Neural cell (in vitro differentiated cells): ENCODE data around the gene B3GNT3. TPM values are rescaled to one million over a fixed set of nuclear protein-coding genes. Genes with fewer than 3 reads are reported as not detected.

Experiments
- H2AFZ ChIP-seq: fragments of 200-600, 300-800 bp; sonication (generic), shearing (Covaris generic); 2 replicates; pipeline ENCODE4 v1.6.0; 2014; ENCODE audit warnings: low read depth, mild to moderate bottlenecking, antibody characterized with exemption, low read length, moderate library complexity
- H3F3A ChIP-seq: fragments of 200-600 bp; shearing (Covaris generic); 2 replicates; pipeline ENCODE4 v1.6.1; 2016; ENCODE audit warnings: mild to moderate bottlenecking, moderate library complexity, mixed read lengths, antibody characterized with exemption, low read length; ENCODE audit not compliant: insufficient read depth, poor library complexity, severe bottlenecking
- H3K27ac ChIP-seq: fragments of 200-600, 300-800 bp; sonication (generic), shearing (Covaris generic); 2 replicates; pipeline ENCODE4 v1.5.1; 2014; ENCODE audit warnings: mild to moderate bottlenecking, low read length, moderate library complexity
- H3K27me3 ChIP-seq: fragments of 300-800, 200-600 bp; sonication (generic), shearing (Covaris generic); 2 replicates; pipeline ENCODE4 v1.6.0; 2014; ENCODE audit warnings: mild to moderate bottlenecking, low read depth, low read length, moderate library complexity; ENCODE audit not compliant: insufficient read depth
- H3K36me3 ChIP-seq: fragments of 300-800, 200-600 bp; sonication (generic), shearing (Covaris generic); 2 replicates; pipeline ENCODE4 v1.5.1; 2014; ENCODE audit warnings: mild to moderate bottlenecking, antibody characterized with exemption, low read length, moderate library complexity; ENCODE audit not compliant: insufficient read depth
- H3K4me2 ChIP-seq: fragments of 300-800, 200-600 bp; sonication (generic), shearing (Covaris generic); 2 replicates; pipeline ENCODE4 v1.6.0; 2014; ENCODE audit warnings: mild to moderate bottlenecking, low read length
- H3K4me3 ChIP-seq: fragments of 300-800, 200-600 bp; sonication (generic), shearing (Covaris generic); 2 replicates; pipeline ENCODE4 v1.5.1; 2014; ENCODE audit warnings: mild to moderate bottlenecking, low read length, moderate library complexity
- H3K79me2 ChIP-seq: fragments of 200-600 bp; shearing (Covaris generic); replicated peaks from 2 replicates; pipeline ENCODE4 v1.6.0; 2014; ENCODE audit warnings: mild to moderate bottlenecking, low read length, moderate library complexity; ENCODE audit not compliant: insufficient read depth
- H3K9ac ChIP-seq: fragments of 300-800, 200-600 bp; sonication (generic), shearing (Covaris generic); 2 replicates; pipeline ENCODE4 v1.6.1; 2016; ENCODE audit warnings: mild to moderate bottlenecking, low read length, mixed read lengths
- H3K9me2 ChIP-seq: fragments of 200-600 bp; shearing (Covaris generic); 2 replicates; pipeline ENCODE4 v1.6.1; 2016; ENCODE audit warnings: mild to moderate bottlenecking, low read length, mixed read lengths; ENCODE audit not compliant: insufficient read depth
- H3K9me3 ChIP-seq: fragments of 200-600, 300-800 bp; sonication (generic), shearing (Covaris generic); 2 replicates; pipeline ENCODE4 v1.6.1; 2016; ENCODE audit warnings: mild to moderate bottlenecking, mixed run types, low read length, moderate library complexity, mixed read lengths
- H4K20me1 ChIP-seq: fragments of 200-600 bp; shearing (Covaris generic); 2 replicates; pipeline ENCODE4 v1.6.1; 2016; ENCODE audit warnings: mild to moderate bottlenecking, mixed run types; ENCODE audit not compliant: insufficient read depth
- EZH2 ChIP-seq: fragments of 200-600, 300-800 bp; shearing (Covaris generic), sonication (generic); IDR thresholded peaks from 2 replicates; pipeline ENCODE4 v1.6.1; 2014; ENCODE audit warnings: antibody characterized with exemption, low read length, borderline replicate concordance, mild to moderate bottlenecking; ENCODE audit not compliant: insufficient read depth, poor library complexity, severe bottlenecking
- MXI1 ChIP-seq: fragments of 450-650 bp; conservative IDR thresholded peaks from 2 replicates; pipeline ENCODE4 v1.6.1; 2014; ENCODE audit warnings: antibody characterized with exemption, mild to moderate bottlenecking; ENCODE audit not compliant: poor library complexity, severe bottlenecking
- POLR2AphosphoS5 ChIP-seq: IDR thresholded peaks from 2 replicates; pipeline ENCODE4 v1.6.1; 2012
- RAD21 ChIP-seq: fragments of 450-650 bp; conservative IDR thresholded peaks from 2 replicates; pipeline ENCODE4 v1.6.1; 2014; ENCODE audit warnings: antibody characterized with exemption, mild to moderate bottlenecking, moderate library complexity
- polyA plus RNA-seq: library from polyadenylated mRNA; depleted of rRNA; stranded (reverse); fragments of >200 nt; gene quantifications from 2 replicates; pipeline ENCODE4 v1.2.3, GENCODE V29; 2014
- small RNA-seq, 3 experiments: library from RNA; depleted of rRNA; stranded (forward); fragments of <200 nt; gene quantifications; one replicate each; pipeline ENCODE3, GENCODE V24; 2012

Gene B3GNT3
- polyA plus RNA-seq, 1 donor from 2014 or later: not detected

DNA sequence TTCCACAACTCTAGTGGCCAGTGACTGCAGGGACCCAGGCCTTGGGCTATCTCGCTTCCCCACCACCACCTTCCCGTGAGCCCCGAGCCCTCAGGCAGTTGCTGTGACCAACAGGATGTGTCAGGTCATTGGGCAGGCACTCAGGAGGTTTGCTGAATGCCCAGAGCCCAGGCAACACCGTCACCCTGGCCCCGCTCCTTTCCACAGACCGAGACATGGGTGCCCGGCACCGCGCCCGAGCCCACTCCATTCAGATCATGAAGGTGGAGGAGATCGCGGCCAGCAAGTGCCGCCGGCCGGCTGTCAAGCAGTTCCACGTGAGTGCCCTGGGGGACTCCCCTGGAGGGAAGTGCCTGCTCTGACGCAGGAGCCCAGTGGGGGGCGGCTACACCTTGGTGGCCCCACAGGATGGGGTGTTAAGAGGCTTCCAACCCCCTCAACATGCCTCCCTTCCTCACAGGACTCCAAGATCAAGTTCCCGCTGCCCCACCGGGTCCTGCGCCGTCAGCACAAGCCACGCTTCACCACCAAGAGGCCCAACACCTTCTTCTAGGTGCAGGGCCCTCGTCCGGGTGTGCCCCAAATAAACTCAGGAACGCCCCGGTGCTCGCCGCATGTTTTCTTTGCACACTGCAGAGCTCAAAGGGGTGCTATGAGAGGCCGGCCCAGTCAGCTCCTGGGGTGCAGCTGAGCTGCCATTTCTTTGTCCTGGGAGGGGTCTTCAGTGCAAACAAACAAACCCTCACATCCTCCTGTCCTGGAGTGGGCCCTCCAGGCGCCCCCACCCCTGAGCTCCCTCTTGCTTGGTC is 68.0 kb downstream of the B3GNT3 start:
- TF ChIP-seq RAD21: no peak
- TF ChIP-seq POLR2AphosphoS5: no peak
- TF ChIP-seq MXI1: no peak
- TF ChIP-seq EZH2: no peak
- Histone ChIP-seq H3K9me2 (no peaks in the 10 kb centered on the region), H3K27me3 (no peaks in the 10 kb centered on the region), H3K9me3 (no peaks in the 10 kb centered on the region), H3K9ac (no peak overlapping the region), H3K4me2 (no peak overlapping the region), H2AFZ (no peak overlapping the region), H3K36me3 (no peaks in the 10 kb centered on the region), H3K79me2 (peaks cover 21% of the 10 kb centered on the region), H3F3A (no peaks in the 10 kb centered on the region), H3K27ac (no peak overlapping the region), H4K20me1 (peaks cover 4% of the 10 kb centered on the region), H3K4me3 (no peak overlapping the region)

Small RNAs within 50 kb of the gene (small RNA-seq; reads per million reads assigned to genes)
- 0 reads per million in 3 experiments for gene SNORA68

Other genes starting within 250 kb of the B3GNT3 start
- gene COLGALT1, start 239.5 kb upstream of the B3GNT3 start, polyA plus RNA-seq: 18.8 and 26.4 TPM in 2 replicates
- 7.8 and 7.9 TPM in 2 replicates for gene UNC13A, start 106.8 kb upstream of the B3GNT3 start, polyA plus RNA-seq
- gene MAP1S, start 75.7 kb upstream of the B3GNT3 start, polyA plus RNA-seq: 5.8 and 14.0 TPM in 2 replicates
- 31.4 and 39.7 TPM in 2 replicates for gene FCHO1, start 43.7 kb upstream of the B3GNT3 start, polyA plus RNA-seq
- gene INSL3, start 26.4 kb downstream of the B3GNT3 start, polyA plus RNA-seq: not detected in 2 replicates
- 0.04 and 0.11 TPM in 2 replicates for gene JAK3, start 52.8 kb downstream of the B3GNT3 start, polyA plus RNA-seq
- gene RPL18A, start 64.8 kb downstream of the B3GNT3 start, polyA plus RNA-seq: 668 and 681 TPM in 2 replicates
- not detected in 2 replicates for gene SLC5A5, start 76.8 kb downstream of the B3GNT3 start, polyA plus RNA-seq
- gene CCDC124, start 137.9 kb downstream of the B3GNT3 start, polyA plus RNA-seq: 30.4 and 31.0 TPM in 2 replicates
- gene KCNN1, start 172.0 kb downstream of the B3GNT3 start, polyA plus RNA-seq: 9.9 and 13.8 TPM in 2 replicates
- gene ARRDC2, start 213.0 kb downstream of the B3GNT3 start, polyA plus RNA-seq: 0.10 and 3.6 TPM in 2 replicates